ENCODE data around the gene SUSD4.

- TF ChIP-seq CTCF (IDR thresholded peaks at IDR 0.05; ENCODE audit: poor library complexity) (no peak), EZH2 (IDR thresholded peaks at IDR 0.05; ENCODE audit: borderline replicate concordance) (no peak), EZH2phosphoT487 (IDR thresholded peaks at IDR 0.05; ENCODE audit: low read depth, severe bottlenecking, unreplicated experiment) (no peak)
These were observed 132.4 kb downstream of the SUSD4 start for GRCh38 chr1:223231581-223231980.

Measured in hepatocyte (in vitro differentiated cells).